WERI-Rb-1 (cell line): ENCODE measurements around the gene RSAD2.

ENCODE experiments used
- DNase-seq: peaks from one replicate; pipeline ENCODE4 v3.0.0-alpha.2; 2020
- H3K27ac ChIP-seq: fragments of 250-450 bp; sonication (Bioruptor Pico); 2 replicates; pipeline ENCODE4 v1.5.1; 2020; ENCODE audit warnings: mild to moderate bottlenecking, moderate library complexity
- H3K27me3 ChIP-seq: fragments of 250-450 bp; sonication (Bioruptor Pico); 2 replicates; pipeline ENCODE4 v1.5.1; 2021; ENCODE audit warnings: mild to moderate bottlenecking, low read depth, moderate library complexity; ENCODE audit not compliant: insufficient read depth, severe bottlenecking
- H3K36me3 ChIP-seq: fragments of 250-450 bp; sonication (Bioruptor Pico); 2 replicates; pipeline ENCODE4 v1.5.1; 2020; ENCODE audit warnings: mild to moderate bottlenecking, moderate library complexity
- H3K4me3 ChIP-seq: 2 replicates; pipeline ENCODE4 v1.5.1; 2011; ENCODE audit warnings: low read depth, mild to moderate bottlenecking, control low read depth, low read length
- H3K9me3 ChIP-seq: fragments of 250-450 bp; sonication (Bioruptor Pico); 2 replicates; pipeline ENCODE4 v1.5.1; 2021; ENCODE audit warnings: mild to moderate bottlenecking, moderate library complexity; ENCODE audit not compliant: severe bottlenecking
- CTCF ChIP-seq: IDR thresholded peaks from 2 replicates; pipeline ENCODE4 v1.5.1; 2011; ENCODE audit warnings: low read depth, mild to moderate bottlenecking, control low read depth, inconsistent platforms, low read length

Gene RSAD2

GRCh38 chr2:6834163-6834562 is 43.4 kb upstream of the RSAD2 start:
- Histone ChIP-seq H3K36me3 (no peaks in the 10 kb centered on the region), H3K9me3 (peaks cover 6% of the 10 kb centered on the region)
- no peak for TF ChIP-seq CTCF

GRCh38 chr2:6835467-6835866 is 42.1 kb upstream of the RSAD2 start:
- Histone ChIP-seq H3K27ac (no peak overlapping the region), H3K27me3 (no peaks in the 10 kb centered on the region), H3K9me3 (peaks cover 5% of the 10 kb centered on the region)

More at GRCh38 chr2:6834163-6834562, 43.4 kb upstream of the RSAD2 start:
- no peak overlapping the region for H3K27ac ChIP-seq
- no peak for DNase-seq
- H3K4me3 ChIP-seq = no peak overlapping the region
- H3K27me3 ChIP-seq = no peaks in the 10 kb centered on the region

GRCh38 chr2:6838673-6839319 is 38.8 kb upstream of the RSAD2 start:
- Histone ChIP-seq H3K4me3 (no peak overlapping the region), H3K36me3 (no peaks in the 10 kb centered on the region), H3K27me3 (no peaks in the 10 kb centered on the region), H3K9me3 (peaks cover 11% of the 10 kb centered on the region), H3K27ac (no peak overlapping the region)
- DNase-seq = no peak
- TF ChIP-seq CTCF = no peak

More at GRCh38 chr2:6835467-6835866, 42.1 kb upstream of the RSAD2 start:
- no peak for DNase-seq
- TF ChIP-seq CTCF = no peak
- no peaks in the 10 kb centered on the region for H3K36me3 ChIP-seq
- H3K4me3 ChIP-seq = no peak overlapping the region

- H3K9me3 ChIP-seq = peaks cover 37% of the 10 kb centered on the region
These were observed 35.9 kb upstream of the RSAD2 start for GRCh38 chr2:6841537-6842287.

GRCh38 chr2:6845312-6845711 is 32.3 kb upstream of the RSAD2 start:
- Histone ChIP-seq H3K36me3 (no peaks in the 10 kb centered on the region), H3K27me3 (no peaks in the 10 kb centered on the region), H3K9me3 (peaks cover 46% of the 10 kb centered on the region), H3K4me3 (no peak overlapping the region), H3K27ac (no peak overlapping the region)
- no peak for TF ChIP-seq CTCF
- DNase-seq = no peak

More at GRCh38 chr2:6841537-6842287, 35.9 kb upstream of the RSAD2 start:
- Histone ChIP-seq H3K36me3 (no peaks in the 10 kb centered on the region), H3K27me3 (no peaks in the 10 kb centered on the region), H3K27ac (no peak overlapping the region), H3K4me3 (no peak overlapping the region)
- no peak for TF ChIP-seq CTCF
- no peak for DNase-seq
